ENCODE measurements around the gene SEPHS2. TPM values are rescaled to one million over a fixed set of nuclear protein-coding genes. Genes with fewer than 3 reads are reported as not detected.

The SEPHS2 gene
- total RNA-seq, 1 donor from 2014 or later = 45.2 TPM

DNA sequence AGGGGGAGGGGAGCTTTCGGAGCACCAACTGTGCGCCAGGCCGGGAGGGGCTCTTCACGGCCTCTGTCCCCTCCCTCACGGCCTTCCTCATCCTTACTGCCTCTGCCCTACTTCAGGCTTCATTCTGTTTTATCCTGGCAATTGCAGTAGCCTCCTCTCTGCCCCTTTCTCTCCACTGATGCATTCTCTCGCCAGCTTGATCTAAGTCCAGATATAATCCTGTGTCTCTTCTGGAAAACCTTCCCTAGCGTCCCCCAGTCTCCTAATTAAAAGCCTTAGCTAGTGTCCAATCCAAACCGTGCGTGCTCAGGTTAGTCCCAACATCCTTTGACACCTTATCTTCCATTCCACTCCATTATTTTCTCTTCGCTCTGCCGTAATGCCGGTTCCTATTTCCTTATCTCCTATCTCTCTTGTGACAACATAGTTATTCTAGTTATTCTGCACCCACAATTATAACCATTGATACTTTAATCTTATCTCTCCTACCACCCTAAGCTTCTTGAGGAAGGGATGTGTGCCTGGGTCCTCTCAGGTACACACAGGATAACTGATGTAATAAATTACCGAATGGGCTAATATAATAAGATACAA, 49.6 kb downstream of the SEPHS2 start:
- Histone ChIP-seq H3K36me3 (ENCODE audit: control insufficient read depth, insufficient read depth, low read length) (no peaks in the 10 kb centered on the region), H3K27me3 (ENCODE audit: control insufficient read depth, insufficient read depth, low read length) (no peaks in the 10 kb centered on the region), H3K4me3 (ENCODE audit: low read depth, low read length) (peak overlapping the region; percentile 87)
- TF ChIP-seq, protein P1, sequence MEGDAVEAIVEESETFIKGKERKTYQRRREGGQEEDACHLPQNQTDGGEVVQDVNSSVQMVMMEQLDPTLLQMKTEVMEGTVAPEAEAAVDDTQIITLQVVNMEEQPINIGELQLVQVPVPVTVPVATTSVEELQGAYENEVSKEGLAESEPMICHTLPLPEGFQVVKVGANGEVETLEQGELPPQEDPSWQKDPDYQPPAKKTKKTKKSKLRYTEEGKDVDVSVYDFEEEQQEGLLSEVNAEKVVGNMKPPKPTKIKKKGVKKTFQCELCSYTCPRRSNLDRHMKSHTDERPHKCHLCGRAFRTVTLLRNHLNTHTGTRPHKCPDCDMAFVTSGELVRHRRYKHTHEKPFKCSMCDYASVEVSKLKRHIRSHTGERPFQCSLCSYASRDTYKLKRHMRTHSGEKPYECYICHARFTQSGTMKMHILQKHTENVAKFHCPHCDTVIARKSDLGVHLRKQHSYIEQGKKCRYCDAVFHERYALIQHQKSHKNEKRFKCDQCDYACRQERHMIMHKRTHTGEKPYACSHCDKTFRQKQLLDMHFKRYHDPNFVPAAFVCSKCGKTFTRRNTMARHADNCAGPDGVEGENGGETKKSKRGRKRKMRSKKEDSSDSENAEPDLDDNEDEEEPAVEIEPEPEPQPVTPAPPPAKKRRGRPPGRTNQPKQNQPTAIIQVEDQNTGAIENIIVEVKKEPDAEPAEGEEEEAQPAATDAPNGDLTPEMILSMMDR (IDR thresholded peaks at IDR 0.05; ENCODE audit: insufficient read depth, low read length, poor library complexity, severe bottlenecking) = no peak
- DNase-seq (ENCODE audit: low read depth) = no peak

DNA sequence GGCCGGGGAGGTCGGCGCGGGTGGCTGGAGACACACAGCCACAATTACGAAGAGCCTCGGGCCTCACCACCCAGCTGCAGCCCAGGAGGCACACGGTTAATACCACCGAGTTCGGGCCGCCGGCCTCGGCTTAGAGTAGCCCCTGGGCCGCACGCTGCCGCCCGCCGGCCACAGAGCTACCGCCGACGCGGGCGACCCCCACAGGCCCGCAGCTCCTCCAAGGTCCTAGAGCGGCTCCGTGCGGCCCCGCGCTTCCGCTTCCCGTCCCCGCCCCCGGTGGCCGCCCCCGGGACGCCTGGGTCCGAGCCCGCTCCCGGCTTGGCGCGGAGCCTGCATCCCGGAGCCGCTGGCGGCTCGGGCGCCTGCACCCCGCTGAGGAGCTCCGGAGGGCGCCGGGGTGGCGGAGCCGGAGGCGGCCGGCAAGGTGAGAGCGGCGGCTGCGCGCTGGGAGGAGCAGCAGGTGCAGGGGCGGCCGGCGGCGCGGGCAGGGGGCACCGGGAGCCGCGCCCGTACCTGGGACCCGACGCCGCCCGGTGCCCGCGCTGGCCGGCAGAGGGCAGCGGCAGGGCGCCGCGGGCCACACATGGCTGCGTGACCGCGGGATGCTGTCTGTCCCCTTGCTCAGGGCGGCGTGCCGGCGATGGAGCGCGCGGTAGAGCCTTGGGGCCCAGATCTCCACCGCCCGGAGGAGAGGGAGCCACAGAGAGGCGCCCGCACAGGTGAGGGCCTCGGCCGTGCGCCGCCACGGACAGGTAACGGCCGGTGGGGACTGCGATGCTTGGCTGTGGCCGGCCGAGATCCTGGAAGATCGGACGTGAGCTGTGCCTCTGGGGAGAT, 50.3 kb downstream of the SEPHS2 start, which contains the start of gene ZNF48:
ZNF48 (plus strand) TSS at position 266 of the 837 bp plus-strand sequence; CDS start at position 641, 375 bp downstream.
- DNase-seq (ENCODE audit: low read depth) = no peak
- Histone ChIP-seq H3K27me3 (ENCODE audit: control insufficient read depth, insufficient read depth, low read length) (no peaks in the 10 kb centered on the region), H3K4me3 (ENCODE audit: low read depth, low read length) (peak within 1 kb of the TSS; percentile 87), H3K36me3 (ENCODE audit: control insufficient read depth, insufficient read depth, low read length) (no peaks in the 10 kb centered on the region)
- TF ChIP-seq, protein P1 (IDR thresholded peaks at IDR 0.05; ENCODE audit: insufficient read depth, low read length, poor library complexity, severe bottlenecking) = no peak

GRCh38 chr16:30394592-30395154, 51.0 kb downstream of the SEPHS2 start:
- DNase-seq (ENCODE audit: low read depth) = no peak
- H3K36me3 ChIP-seq (ENCODE audit: control insufficient read depth, insufficient read depth, low read length) = no peaks in the 10 kb centered on the region
- no peaks in the 10 kb centered on the region for H3K27me3 ChIP-seq (ENCODE audit: control insufficient read depth, insufficient read depth, low read length)
- H3K4me3 ChIP-seq (ENCODE audit: low read depth, low read length) = peak overlapping the region; percentile 87
- TF ChIP-seq, protein P1 (IDR thresholded peaks at IDR 0.05; ENCODE audit: insufficient read depth, low read length, poor library complexity, severe bottlenecking) = no peak

Other genes with a start within 250 kb of the SEPHS2 start
- gene SULT1A3, start 246.6 kb downstream of the SEPHS2 start, total RNA-seq = 2.2 and 6.3 TPM in 2 replicates
- gene NPIPB13, start 197.4 kb downstream of the SEPHS2 start, total RNA-seq = 0.46 and 0.55 TPM in 2 replicates
- gene CD2BP2, start 90.6 kb downstream of the SEPHS2 start, total RNA-seq = 82.1 and 107 TPM in 2 replicates
- gene TBC1D10B, start 75.4 kb downstream of the SEPHS2 start, total RNA-seq = 47.0 and 51.9 TPM in 2 replicates
- gene MYL11, start 71.1 kb downstream of the SEPHS2 start, total RNA-seq = not detected in 2 replicates
- gene SEPTIN1, start 63.3 kb downstream of the SEPHS2 start, total RNA-seq = 0.38 and 0.62 TPM in 2 replicates
- gene ZNF48, start 50.5 kb downstream of the SEPHS2 start, total RNA-seq = 24.4 and 27.4 TPM in 2 replicates
- 10.3 and 16.7 TPM in 2 replicates for gene ZNF771, start 38.3 kb downstream of the SEPHS2 start, total RNA-seq
- 42.1 and 50.5 TPM in 2 replicates for gene DCTPP1, start 15.8 kb downstream of the SEPHS2 start, total RNA-seq
- gene ITGAL, start 26.9 kb upstream of the SEPHS2 start, total RNA-seq = 0.04 TPM in 1 of 2 replicates, not detected in the other
- gene ZNF768, start 80.7 kb upstream of the SEPHS2 start, total RNA-seq = 50.9 and 59.5 TPM in 2 replicates
- 9.9 and 12.5 TPM in 2 replicates for gene ZNF747, start 89.0 kb upstream of the SEPHS2 start, total RNA-seq
- 8.5 and 9.2 TPM in 2 replicates for gene ZNF764, start 112.5 kb upstream of the SEPHS2 start, total RNA-seq
- 9.2 and 16.6 TPM in 2 replicates for gene ZNF688, start 125.8 kb upstream of the SEPHS2 start, total RNA-seq
- 8.8 and 9.7 TPM in 2 replicates for gene ZNF785, start 139.8 kb upstream of the SEPHS2 start, total RNA-seq
- gene ZNF689, start 164.5 kb upstream of the SEPHS2 start, total RNA-seq = 12.3 and 13.8 TPM in 2 replicates
- gene PRR14, start 205.1 kb upstream of the SEPHS2 start, total RNA-seq = 22.6 and 24.3 TPM in 2 replicates
- gene FBRS, start 212.6 kb upstream of the SEPHS2 start, total RNA-seq = 47.2 and 51.5 TPM in 2 replicates

Data from kidney epithelial cell (primary cell).